ENCODE data around the gene COG5. TPM values are rescaled to one million over a fixed set of nuclear protein-coding genes. Genes with fewer than 3 reads are reported as not detected.
"Not testable (repeated sequence)": the region's sequence is repeated elsewhere in the genome, so short reads cannot be mapped to it uniquely, and the experiment has no call there.

The COG5 gene
- total and polyA plus RNA-seq, 10 donors: 3.6 to 86.6 (median 48.7) TPM

DNA sequence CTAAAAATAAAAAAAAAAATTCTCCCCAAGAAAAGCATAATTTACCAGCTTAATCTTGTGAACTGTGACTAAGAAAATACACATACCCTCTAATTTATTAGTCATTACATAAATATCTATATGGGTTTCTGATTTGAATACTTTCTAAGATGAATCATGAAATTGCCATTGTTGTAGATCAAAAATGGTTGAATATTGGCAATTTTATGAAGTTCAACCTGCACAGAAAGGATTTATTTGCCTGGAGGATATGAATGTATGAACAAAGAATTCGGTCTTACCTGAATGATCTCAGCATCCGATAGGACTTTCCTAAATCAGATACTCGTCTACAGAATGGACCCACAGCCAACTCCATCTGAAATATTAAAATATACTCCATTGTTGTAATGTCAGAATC lies 333.4 kb downstream of the COG5 start:
- no peaks in the 10 kb centered on the region for H3K9me3 ChIP-seq
- H3K36me3 ChIP-seq: peaks cover 0 to 68% (median 11%) of the 10 kb centered on the region in 6 donors
- no peak overlapping the region for H3K27ac ChIP-seq
- no peak for TF ChIP-seq POLR2A (IDR thresholded peaks at IDR 0.05)
- WGBS, 5 donors: 94 to 99% (median 96%) methylated on average over 3 of the region's 3 CpGs
- intact Hi-C loops (cut with DNase I; ENCODE audit: low total_unique reads): no loop called here
- no peak overlapping the region for H3K4me3 ChIP-seq
- H3K4me1 ChIP-seq: no peaks in the 10 kb centered on the region
- no peak for DNase-seq
- no peaks in the 10 kb centered on the region for H3K27me3 ChIP-seq (replicated peaks in 1 of 7)

DNA sequence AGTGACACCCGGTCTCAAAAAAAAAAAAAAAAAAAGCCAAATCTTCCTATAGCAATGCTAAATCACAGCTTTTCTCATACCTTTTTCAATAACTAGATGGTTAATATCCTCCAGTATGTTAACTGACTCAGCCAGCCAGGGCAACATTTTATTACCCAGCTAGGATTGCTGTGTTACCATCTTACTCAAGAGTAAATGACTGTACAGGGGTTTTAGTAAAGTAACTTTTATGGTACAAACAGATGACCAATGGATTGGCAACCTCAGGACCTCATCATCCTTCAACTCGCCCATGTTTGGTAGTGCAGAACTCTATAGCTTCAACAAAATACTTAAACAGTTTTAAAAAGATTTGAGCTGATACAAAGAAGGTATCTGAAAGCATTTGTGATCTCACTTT lies 335.4 kb downstream of the COG5 start:
- TF ChIP-seq POLR2AphosphoS5 (IDR thresholded peaks at IDR 0.05) (no peak), POLR2A (IDR thresholded peaks at IDR 0.05) (no peak), CTCF (IDR thresholded peaks at IDR 0.05 in 8 of 11, conservative IDR thresholded peaks at IDR 0.05 in 3 of 11) (no peak)
- H3K9me3 ChIP-seq: no peaks in the 10 kb centered on the region
- intact Hi-C loops (cut with DNase I; ENCODE audit: low total_unique reads): no loop called here
- no peaks in the 10 kb centered on the region for H3K27me3 ChIP-seq (replicated peaks in 1 of 7)
- no peak for DNase-seq
- H3K4me3 ChIP-seq: no peak overlapping the region
- H3K4me1 ChIP-seq: no peaks in the 10 kb centered on the region
- peaks cover 0 to 79% (median 11%) of the 10 kb centered on the region in 6 donors for H3K36me3 ChIP-seq
- 96 to 100% (median 98%) methylated on average over 2 of the region's 2 CpGs for WGBS, 5 donors
- no peak overlapping the region for H3K27ac ChIP-seq

GRCh38 chr7:107224374-107225223 lies 339.1 kb downstream of the COG5 start:
- peaks cover 0 to 75% (median 9%) of the 10 kb centered on the region in 6 donors for H3K36me3 ChIP-seq
- no peaks in the 10 kb centered on the region for H3K27me3 ChIP-seq (replicated peaks in 1 of 7)
- no peak overlapping the region for H3K4me3 ChIP-seq
- no peaks in the 10 kb centered on the region for H3K9me3 ChIP-seq
- H3K4me1 ChIP-seq: no peaks in the 10 kb centered on the region
- no peak for DNase-seq
- H3K27ac ChIP-seq: no peak overlapping the region
- 92 to 97% (median 94%) methylated on average over 5 of the region's 5 CpGs for WGBS, 5 donors
- intact Hi-C loops (cut with DNase I; ENCODE audit: low total_unique reads): no loop called here
- TF ChIP-seq POLR2A (IDR thresholded peaks at IDR 0.05) (no peak), CTCF (IDR thresholded peaks at IDR 0.05 in 8 of 11, conservative IDR thresholded peaks at IDR 0.05 in 3 of 11) (no peak)

GRCh38 chr7:107220806-107221205 lies 342.9 kb downstream of the COG5 start:
- DNase-seq; H3K27me3 ChIP-seq (replicated peaks in 1 of 7); intact Hi-C loops (cut with DNase I; ENCODE audit: low total_unique reads); H3K27ac ChIP-seq; H3K4me3 ChIP-seq; H3K9me3 ChIP-seq; H3K4me1 ChIP-seq: not testable (repeated sequence)
- H3K36me3 ChIP-seq: peaks cover 0 to 45% (median 3%) of the 10 kb centered on the region in 6 donors
- 94 to 99% (median 95%) methylated on average over 4 to 6 of the region's 6 CpGs for WGBS, 5 donors

DNA sequence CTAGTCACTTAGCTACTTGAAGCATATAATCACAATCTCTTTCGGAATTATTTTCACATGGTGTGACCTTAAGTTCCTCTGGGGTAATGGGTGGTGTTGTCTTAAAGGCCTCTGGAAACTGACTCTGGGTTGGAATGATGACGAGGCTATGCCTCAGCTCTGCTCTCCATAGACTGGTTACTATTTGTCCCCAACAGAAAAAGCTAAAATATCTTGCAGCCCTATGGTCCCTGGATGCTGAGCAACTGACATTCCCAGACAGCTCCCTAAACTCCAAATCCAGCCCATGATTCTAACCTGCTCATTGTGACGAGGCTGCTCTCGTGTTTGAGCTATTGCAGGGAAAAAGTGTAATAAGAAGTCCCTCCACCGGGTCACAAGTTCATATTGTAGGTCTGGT lies 343.4 kb downstream of the COG5 start:
- H3K4me1 ChIP-seq: no peaks in the 10 kb centered on the region
- peaks cover 0 to 7% (median 0%) of the 10 kb centered on the region in 8 donors for H3K9me3 ChIP-seq
- DNase-seq: no peak
- TF ChIP-seq POLR2AphosphoS5 (IDR thresholded peaks at IDR 0.05): no peak
- no peak for TF ChIP-seq CTCF (IDR thresholded peaks at IDR 0.05 in 8 of 11, conservative IDR thresholded peaks at IDR 0.05 in 3 of 11)
- H3K4me3 ChIP-seq: no peak overlapping the region
- intact Hi-C loops (cut with DNase I; ENCODE audit: low total_unique reads): no loop called here
- no peak overlapping the region for H3K27ac ChIP-seq
- H3K36me3 ChIP-seq: peaks cover 0 to 40% (median 3%) of the 10 kb centered on the region in 6 donors
- H3K27me3 ChIP-seq (replicated peaks in 1 of 7): no peaks in the 10 kb centered on the region
- WGBS, 5 donors: 93 to 100% (median 96%) methylated on average over 5 of the region's 5 CpGs
